ENCODE measurements around the gene MOB3A. TPM values are rescaled to one million over a fixed set of nuclear protein-coding genes. Genes with fewer than 3 reads are reported as not detected.
A peak's percentile ranks its signal among the peaks of the same experiment; 100 is the strongest.

MOB3A gene
- 48.9 TPM for polyA plus RNA-seq (2013, experiment 1 of 2)
- polyA plus RNA-seq (2013, experiment 2 of 2) = 47.9 TPM

GRCh38 chr19:2096034-2096479 is at the start of gene MOB3A:
Gene MOB3A (minus strand): TSS chr19:2096326. CDS start chr19:2078560, 17,766 bp downstream.
- peaks cover 24% of the 10 kb centered on the region for H3K4me1 ChIP-seq (ENCODE audit: control insufficient read depth, insufficient read depth, low read depth, low read length)
- peak within 1 kb of the TSS; percentile 24 for H2AK5ac ChIP-seq (ENCODE audit: low read length, severe bottlenecking)
- peak within 1 kb of the TSS in 1 of 2 experiments; percentile 66 for H3K23ac ChIP-seq (ENCODE audit: low read length in 2 of 2)
- WGBS = 1% methylated on average over 55 of the region's 56 CpGs
- peak within 1 kb of the TSS; percentile 6 to 67 for H3K4ac ChIP-seq (ENCODE audit: low read depth in 1 of 2, low read length in 2 of 2)
- H3K4me3 ChIP-seq (ENCODE audit: insufficient read depth in 1 of 2, low read depth in 1 of 2, low read length in 2 of 2) = peak within 1 kb of the TSS; percentile 79
- peak within 1 kb of the TSS; percentile 84 for H2BK5ac ChIP-seq (ENCODE audit: low read depth, low read length, poor library complexity, severe bottlenecking)
- H2BK120ac ChIP-seq (ENCODE audit: low read depth, low read length) = peak within 1 kb of the TSS; percentile 98
- H3K4me2 ChIP-seq (ENCODE audit: low read length, poor library complexity, severe bottlenecking) = peak within 1 kb of the TSS; percentile 93
- H3K14ac ChIP-seq (ENCODE audit: low read length in 2 of 2) = peak within 1 kb of the TSS in 1 of 2 experiments; percentile 76
- peak within 1 kb of the TSS; percentile 67 for H3K27ac ChIP-seq (ENCODE audit: low read length, poor library complexity, severe bottlenecking)
- no peaks in the 10 kb centered on the region for H3K27me3 ChIP-seq (ENCODE audit: control insufficient read depth in 1 of 2, insufficient read depth in 1 of 2, low read length in 2 of 2)
- peak within 1 kb of the TSS; percentile 85 to 87 for H3K18ac ChIP-seq (ENCODE audit: low read depth in 1 of 2, low read length in 2 of 2)
- peaks cover 33 to 40% of the 10 kb centered on the region in 2 experiments for H3K36me3 ChIP-seq (ENCODE audit: control insufficient read depth in 1 of 2, insufficient read depth in 2 of 2, low read depth in 1 of 2, low read length in 2 of 2)
- peak within 1 kb of the TSS; percentile 91 for H3K9ac ChIP-seq (ENCODE audit: low read length)
- H3K9me3 ChIP-seq (ENCODE audit: control insufficient read depth, low read length) = no peaks in the 10 kb centered on the region
- DNase-seq = peak; percentile 93
- H4K8ac ChIP-seq (ENCODE audit: low read length) = peak within 1 kb of the TSS; percentile 97
- peaks cover 6% of the 10 kb centered on the region for H3K79me1 ChIP-seq (replicated peaks; ENCODE audit: low read length, poor library complexity, severe bottlenecking)
- peak within 1 kb of the TSS; percentile 92 for H4K91ac ChIP-seq (ENCODE audit: low read length)
- H2AFZ ChIP-seq (ENCODE audit: low read depth, low read length) = peak within 1 kb of the TSS; percentile 32
- H2BK12ac ChIP-seq (ENCODE audit: low read length in 2 of 2) = peak within 1 kb of the TSS in 1 of 2 experiments; percentile 26
- H2BK15ac ChIP-seq (ENCODE audit: low read depth, poor library complexity, severe bottlenecking) = peak within 1 kb of the TSS; percentile 100

- Histone ChIP-seq H3K14ac (ENCODE audit: low read length in 2 of 2) (no peak overlapping the region), H2BK120ac (ENCODE audit: low read depth, low read length) (no peak overlapping the region), H3K79me1 (replicated peaks; ENCODE audit: low read length, poor library complexity, severe bottlenecking) (no peaks in the 10 kb centered on the region), H3K36me3 (ENCODE audit: control insufficient read depth in 1 of 2, insufficient read depth in 2 of 2, low read depth in 1 of 2, low read length in 2 of 2) (peaks cover 19 to 42% of the 10 kb centered on the region in 2 experiments), H3K23ac (ENCODE audit: low read length in 2 of 2) (no peak overlapping the region), H3K27me3 (ENCODE audit: control insufficient read depth in 1 of 2, insufficient read depth in 1 of 2, low read length in 2 of 2) (no peaks in the 10 kb centered on the region), H3K4me2 (ENCODE audit: low read length, poor library complexity, severe bottlenecking) (no peak overlapping the region), H3K4me1 (ENCODE audit: control insufficient read depth, insufficient read depth, low read depth, low read length) (peaks cover 28% of the 10 kb centered on the region), H2BK5ac (ENCODE audit: low read depth, low read length, poor library complexity, severe bottlenecking) (no peak overlapping the region), H3K9me3 (ENCODE audit: control insufficient read depth, low read length) (no peaks in the 10 kb centered on the region), H4K91ac (ENCODE audit: low read length) (no peak overlapping the region), H2BK12ac (ENCODE audit: low read length in 2 of 2) (no peak overlapping the region), H3K4ac (ENCODE audit: low read depth in 1 of 2, low read length in 2 of 2) (no peak overlapping the region), H2AFZ (ENCODE audit: low read depth, low read length) (no peak overlapping the region), H3K9ac (ENCODE audit: low read length) (no peak overlapping the region), H2BK15ac (ENCODE audit: low read depth, poor library complexity, severe bottlenecking) (no peak overlapping the region), H2AK5ac (ENCODE audit: low read length, severe bottlenecking) (no peak overlapping the region), H3K27ac (ENCODE audit: low read length, poor library complexity, severe bottlenecking) (no peak overlapping the region), H4K8ac (ENCODE audit: low read length) (no peak overlapping the region), H3K18ac (ENCODE audit: low read depth in 1 of 2, low read length in 2 of 2) (no peak overlapping the region), H3K4me3 (ENCODE audit: insufficient read depth in 1 of 2, low read depth in 1 of 2, low read length in 2 of 2) (no peak overlapping the region)
- no peak for DNase-seq
- 85% methylated on average over 16 of the region's 16 CpGs for WGBS
Measured at GRCh38 chr19:2145831-2146241, 49.7 kb upstream of the MOB3A start.

GRCh38 chr19:2144190-2144589 is 48.1 kb upstream of the MOB3A start:
- WGBS = 100% methylated on average over 15 of the region's 15 CpGs
- Histone ChIP-seq H3K14ac (ENCODE audit: low read length in 2 of 2) (no peak overlapping the region), H4K8ac (ENCODE audit: low read length) (no peak overlapping the region), H3K36me3 (ENCODE audit: control insufficient read depth in 1 of 2, insufficient read depth in 2 of 2, low read depth in 1 of 2, low read length in 2 of 2) (peaks cover 28 to 55% of the 10 kb centered on the region in 2 experiments), H3K18ac (ENCODE audit: low read depth in 1 of 2, low read length in 2 of 2) (no peak overlapping the region), H3K27me3 (ENCODE audit: control insufficient read depth in 1 of 2, insufficient read depth in 1 of 2, low read length in 2 of 2) (no peaks in the 10 kb centered on the region), H3K4ac (ENCODE audit: low read depth in 1 of 2, low read length in 2 of 2) (no peak overlapping the region), H3K79me1 (replicated peaks; ENCODE audit: low read length, poor library complexity, severe bottlenecking) (no peaks in the 10 kb centered on the region), H2BK15ac (ENCODE audit: low read depth, poor library complexity, severe bottlenecking) (no peak overlapping the region), H3K9me3 (ENCODE audit: control insufficient read depth, low read length) (no peaks in the 10 kb centered on the region), H2AK5ac (ENCODE audit: low read length, severe bottlenecking) (no peak overlapping the region), H3K27ac (ENCODE audit: low read length, poor library complexity, severe bottlenecking) (no peak overlapping the region), H3K23ac (ENCODE audit: low read length in 2 of 2) (no peak overlapping the region), H2BK12ac (ENCODE audit: low read length in 2 of 2) (no peak overlapping the region), H3K4me2 (ENCODE audit: low read length, poor library complexity, severe bottlenecking) (no peak overlapping the region), H2BK5ac (ENCODE audit: low read depth, low read length, poor library complexity, severe bottlenecking) (no peak overlapping the region), H3K4me3 (ENCODE audit: insufficient read depth in 1 of 2, low read depth in 1 of 2, low read length in 2 of 2) (no peak overlapping the region), H2AFZ (ENCODE audit: low read depth, low read length) (no peak overlapping the region), H4K91ac (ENCODE audit: low read length) (no peak overlapping the region), H3K9ac (ENCODE audit: low read length) (no peak overlapping the region), H2BK120ac (ENCODE audit: low read depth, low read length) (no peak overlapping the region), H3K4me1 (ENCODE audit: control insufficient read depth, insufficient read depth, low read depth, low read length) (peaks cover 24% of the 10 kb centered on the region)
- no peak for DNase-seq

GRCh38 chr19:2142173-2142829 is 46.2 kb upstream of the MOB3A start:
- no peak overlapping the region for H2BK5ac ChIP-seq (ENCODE audit: low read depth, low read length, poor library complexity, severe bottlenecking)
- H3K36me3 ChIP-seq (ENCODE audit: control insufficient read depth in 1 of 2, insufficient read depth in 2 of 2, low read depth in 1 of 2, low read length in 2 of 2) = peaks cover 41 to 65% of the 10 kb centered on the region in 2 experiments
- peaks cover 15% of the 10 kb centered on the region for H3K4me1 ChIP-seq (ENCODE audit: control insufficient read depth, insufficient read depth, low read depth, low read length)
- H3K18ac ChIP-seq (ENCODE audit: low read depth in 1 of 2, low read length in 2 of 2) = no peak overlapping the region
- no peak overlapping the region for H2BK120ac ChIP-seq (ENCODE audit: low read depth, low read length)
- peaks cover 10% of the 10 kb centered on the region for H3K79me1 ChIP-seq (replicated peaks; ENCODE audit: low read length, poor library complexity, severe bottlenecking)
- no peak overlapping the region for H3K14ac ChIP-seq (ENCODE audit: low read length in 2 of 2)
- no peak overlapping the region for H3K4me3 ChIP-seq (ENCODE audit: insufficient read depth in 1 of 2, low read depth in 1 of 2, low read length in 2 of 2)
- no peaks in the 10 kb centered on the region for H3K27me3 ChIP-seq (ENCODE audit: control insufficient read depth in 1 of 2, insufficient read depth in 1 of 2, low read length in 2 of 2)
- 98% methylated on average over 15 of the region's 15 CpGs for WGBS
- H2AK5ac ChIP-seq (ENCODE audit: low read length, severe bottlenecking) = no peak overlapping the region
- H2AFZ ChIP-seq (ENCODE audit: low read depth, low read length) = no peak overlapping the region
- H2BK12ac ChIP-seq (ENCODE audit: low read length in 2 of 2) = no peak overlapping the region
- no peak overlapping the region for H4K8ac ChIP-seq (ENCODE audit: low read length)
- H3K27ac ChIP-seq (ENCODE audit: low read length, poor library complexity, severe bottlenecking) = no peak overlapping the region
- no peak overlapping the region for H3K9ac ChIP-seq (ENCODE audit: low read length)
- no peak overlapping the region for H4K91ac ChIP-seq (ENCODE audit: low read length)
- H3K9me3 ChIP-seq (ENCODE audit: control insufficient read depth, low read length) = no peaks in the 10 kb centered on the region
- H3K4me2 ChIP-seq (ENCODE audit: low read length, poor library complexity, severe bottlenecking) = no peak overlapping the region
- H3K4ac ChIP-seq (ENCODE audit: low read depth in 1 of 2, low read length in 2 of 2) = no peak overlapping the region
- H3K23ac ChIP-seq (ENCODE audit: low read length in 2 of 2) = no peak overlapping the region
- DNase-seq = no peak
- no peak overlapping the region for H2BK15ac ChIP-seq (ENCODE audit: low read depth, poor library complexity, severe bottlenecking)

Measured in mesenchymal stem cell (in vitro differentiated cells and primary cell).